Sigmoid colon (tissue), 7 donors: ENCODE measurements around the gene AXDND1. TPM values are rescaled to one million over a fixed set of nuclear protein-coding genes. Genes with fewer than 3 reads are reported as not detected.

Experiments
- DNase-seq: peaks from one replicate; pipeline ENCODE4 v3.0.0-alpha.2; 2019
- H3K27ac ChIP-seq, 4 donors: fragments of 200-600 bp; sonication (generic); one replicate each; pipeline ENCODE4 v1.5.1; 2016 to 2019; ENCODE audit warnings: mild to moderate bottlenecking in 1 of 4
- H3K27me3 ChIP-seq, 3 donors: fragments of 200-600 bp; sonication (generic); one replicate each; pipeline ENCODE4 v1.5.1; 2019; ENCODE audit warnings: mild to moderate bottlenecking in 1 of 3
- H3K36me3 ChIP-seq, 4 donors: fragments of 200-600 bp; sonication (generic); one replicate each; pipeline ENCODE4 v1.5.1; 2016 to 2019
- H3K4me1 ChIP-seq, 4 donors: fragments of 200-600 bp; sonication (generic); one replicate each; pipeline ENCODE4 v1.5.1; 2017 to 2019
- H3K4me3 ChIP-seq, 4 donors: fragments of 200-600 bp; sonication (generic); one replicate each; pipeline ENCODE4 v1.5.1; 2017 to 2019; ENCODE audit warnings: mild to moderate bottlenecking in 2 of 4, moderate library complexity in 1 of 4
- H3K9me3 ChIP-seq, 4 donors: fragments of 200-600 bp in 3 of 4; sonication (generic) in 3 of 4; one replicate each; pipeline versions ENCODE4 v1.5.1 to v1.6.1; 2013 to 2019
- CTCF ChIP-seq, 4 experiments: fragments of 450-650 bp in 3 of 4; fragments of 200-600 bp in 1 of 4; IDR thresholded peaks; one replicate each; pipeline ENCODE4 v1.5.1; 2016 to 2019; ENCODE audit warnings: antibody characterized with exemption in 4 of 4, mild to moderate bottlenecking in 3 of 4, moderate library complexity in 2 of 4
- EP300 ChIP-seq, 4 donors: sonication (generic); formaldehyde crosslinking; IDR thresholded peaks; one replicate each; pipeline ENCODE4 v1.6.1; 2017; ENCODE audit warnings: antibody characterized with exemption in 4 of 4
- POLR2A ChIP-seq, 2 donors: fragments of 450-650 bp; IDR thresholded peaks; one replicate each; pipeline ENCODE4 v1.6.1; 2016; ENCODE audit warnings: antibody characterized with exemption in 2 of 2, mild to moderate bottlenecking in 2 of 2, moderate library complexity in 2 of 2
- POLR2AphosphoS5 ChIP-seq, 4 donors: sonication (generic); formaldehyde crosslinking; IDR thresholded peaks; one replicate each; pipeline ENCODE4 v1.6.1; 2017; ENCODE audit warnings: antibody characterized with exemption in 4 of 4
- WGBS, 2 donors: extraction: QIAGEN DNeasy Blood & Tissue Kit; methylation state at CpG; one replicate each; pipeline ENCODE4 v1.1.7; 2013; 5-methylcytosine and 5-hydroxymethylcytosine counted together
- intact Hi-C: fragments of 100-400 bp; cut with DNase I; formaldehyde crosslinking; loops from one replicate; pipeline ENCODE4 v1.15.1; 2023
- polyA plus RNA-seq, 3 donors: library from polyadenylated mRNA; stranded (reverse); fragments of 200-250 nt; gene quantifications; one replicate each; pipeline ENCODE4 v1.2.3, GENCODE V29; 2013
- total RNA-seq, 4 donors: library from RNA; depleted of rRNA; stranded (reverse); fragments of >200 nt; gene quantifications; one replicate each; pipeline ENCODE4 v1.1.0, GENCODE V29; 2016
- donor health status: healthy with polysubstance abuse.
- donor health status: Bipolar disorder and iron deficiency.
- donor health status: healthy.

The AXDND1 gene
- total and polyA plus RNA-seq, 7 donors = 0.14 to 19.2 (median 2.4) TPM; not detected in 1

- Histone ChIP-seq H3K27me3 (no peaks in the 10 kb centered on the region), H3K9me3 (no peaks in the 10 kb centered on the region), H3K36me3 (no peaks in the 10 kb centered on the region), H3K4me1 (no peaks in the 10 kb centered on the region), H3K4me3 (no peak overlapping the region), H3K27ac (no peak overlapping the region)
- no peak for TF ChIP-seq POLR2A (IDR thresholded peaks at IDR 0.05)
- no peak for TF ChIP-seq CTCF (IDR thresholded peaks at IDR 0.05)
- TF ChIP-seq POLR2AphosphoS5 (IDR thresholded peaks at IDR 0.05) = no peak
- TF ChIP-seq EP300 (IDR thresholded peaks at IDR 0.05) = no peak
- intact Hi-C loops = no loop called here
- WGBS, 2 donors = 88 to 97% methylated on average over 1 of the region's 1 CpG
- DNase-seq = no peak
Observed at GRCh38 chr1:179558078-179558477, 192.3 kb downstream of the AXDND1 start.

- no peak for DNase-seq
- intact Hi-C loops = no loop called here
- no peaks in the 10 kb centered on the region for H3K9me3 ChIP-seq
- peak within 1 kb of the TSS in 1 of 4 donors; percentile 1 for H3K4me3 ChIP-seq
- H3K4me1 ChIP-seq = peaks cover 0 to 8% (median 4%) of the 10 kb centered on the region in 4 donors
- peaks cover 7 to 50% (median 12%) of the 10 kb centered on the region in 3 donors for H3K27me3 ChIP-seq
- H3K36me3 ChIP-seq = no peaks in the 10 kb centered on the region
- H3K27ac ChIP-seq = no peak within 1 kb of the TSS
- TF ChIP-seq EP300 (IDR thresholded peaks at IDR 0.05) = no peak
- TF ChIP-seq POLR2A (IDR thresholded peaks at IDR 0.05) = no peak
- no peak for TF ChIP-seq POLR2AphosphoS5 (IDR thresholded peaks at IDR 0.05)
- 4 to 5% methylated on average over 77 of the region's 77 CpGs for WGBS, 2 donors
Observed at GRCh38 chr1:179575497-179576314, 209.9 kb downstream of the AXDND1 start, which contains the start of gene NPHS2. Gene NPHS2, minus strand, starts transcription at chr1:179575948. Its CDS starts 84 bp downstream, at chr1:179575864.

- Histone ChIP-seq H3K4me1 (peaks cover 0 to 8% (median 4%) of the 10 kb centered on the region in 4 donors), H3K36me3 (no peaks in the 10 kb centered on the region), H3K27me3 (peaks cover 7 to 51% (median 12%) of the 10 kb centered on the region in 3 donors), H3K4me3 (no peak overlapping the region), H3K9me3 (no peaks in the 10 kb centered on the region), H3K27ac (no peak overlapping the region)
- intact Hi-C loops = no loop called here
- DNase-seq = no peak
- WGBS, 2 donors = 28 to 44% methylated on average over 5 of the region's 5 CpGs
- TF ChIP-seq POLR2A (IDR thresholded peaks at IDR 0.05) (no peak), CTCF (IDR thresholded peaks at IDR 0.05) (no peak), POLR2AphosphoS5 (IDR thresholded peaks at IDR 0.05) (no peak), EP300 (IDR thresholded peaks at IDR 0.05) (no peak)
Observed at GRCh38 chr1:179576509-179576908, 210.7 kb downstream of the AXDND1 start.

GRCh38 chr1:179583771-179584320 is 218.1 kb downstream of the AXDND1 start:
- no peak overlapping the region for H3K4me3 ChIP-seq
- no peaks in the 10 kb centered on the region for H3K36me3 ChIP-seq
- TF ChIP-seq POLR2A (IDR thresholded peaks at IDR 0.05) = no peak
- no peak for TF ChIP-seq EP300 (IDR thresholded peaks at IDR 0.05)
- TF ChIP-seq POLR2AphosphoS5 (IDR thresholded peaks at IDR 0.05) = no peak
- no peak for DNase-seq
- H3K4me1 ChIP-seq = peaks cover 0 to 13% (median 5%) of the 10 kb centered on the region in 4 donors
- H3K27ac ChIP-seq = no peak overlapping the region
- intact Hi-C loops = no loop called here
- WGBS, 2 donors = 86 to 89% methylated on average over 5 of the region's 5 CpGs
- no peaks in the 10 kb centered on the region for H3K9me3 ChIP-seq
- H3K27me3 ChIP-seq = peaks cover 0 to 6% (median 0%) of the 10 kb centered on the region in 3 donors

GRCh38 chr1:179586107-179586823 is 220.5 kb downstream of the AXDND1 start:
- WGBS, 2 donors = 3 to 8% methylated on average over 60 of the region's 60 CpGs
- peak overlapping the region; percentile 51 to 64 (median 59) for H3K27ac ChIP-seq
- DNase-seq = peak; percentile 70
- no peaks in the 10 kb centered on the region for H3K9me3 ChIP-seq
- intact Hi-C loops = no loop called here
- TF ChIP-seq CTCF (IDR thresholded peaks at IDR 0.05) = peak in 2 of 4 experiments; percentile 24 to 40
- TF ChIP-seq POLR2A (IDR thresholded peaks at IDR 0.05) = no peak
- no peak for TF ChIP-seq EP300 (IDR thresholded peaks at IDR 0.05)
- TF ChIP-seq POLR2AphosphoS5 (IDR thresholded peaks at IDR 0.05) = peak in 1 of 4 donors; percentile 19
- H3K27me3 ChIP-seq = peaks cover 0 to 16% (median 2%) of the 10 kb centered on the region in 3 donors
- peak overlapping the region; percentile 15 to 48 (median 42) for H3K4me3 ChIP-seq
- H3K4me1 ChIP-seq = peaks cover 0 to 13% (median 6%) of the 10 kb centered on the region in 4 donors
- no peaks in the 10 kb centered on the region for H3K36me3 ChIP-seq
